Measurements from ENCODE around the gene RCN1. TPM values are rescaled to one million over a fixed set of nuclear protein-coding genes. Genes with fewer than 3 reads are reported as not detected.

Gene RCN1
- total and polyA plus RNA-seq, 2 donors (not counting 3 experiments of a cell fraction or from before 2014, with no cell fraction given): 174 to 285 TPM

DNA sequence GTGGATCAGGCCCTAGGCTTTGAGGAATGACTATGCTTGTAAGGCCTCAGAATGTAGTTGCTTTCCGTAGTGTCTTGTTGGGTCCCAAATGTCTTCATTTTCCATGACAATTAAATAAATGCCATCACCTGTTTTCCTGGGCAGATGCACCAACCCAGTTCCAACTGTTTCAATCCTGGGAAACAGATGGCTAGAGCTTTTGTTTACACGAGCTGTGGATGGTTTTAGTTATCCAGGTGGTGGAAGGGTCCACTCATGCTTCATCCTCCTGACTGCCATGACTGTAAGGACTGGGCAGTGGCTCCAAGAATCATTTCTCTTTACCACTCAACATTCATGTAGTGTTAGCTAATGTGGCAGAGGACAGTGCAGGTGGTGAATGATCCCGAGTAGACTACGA is 8.6 kb downstream of the RCN1 start:
- H4K20me1 ChIP-seq (replicated peaks; ENCODE audit: control insufficient read depth, extremely low read depth, insufficient read depth, low read length): no peaks in the 10 kb centered on the region

DNA sequence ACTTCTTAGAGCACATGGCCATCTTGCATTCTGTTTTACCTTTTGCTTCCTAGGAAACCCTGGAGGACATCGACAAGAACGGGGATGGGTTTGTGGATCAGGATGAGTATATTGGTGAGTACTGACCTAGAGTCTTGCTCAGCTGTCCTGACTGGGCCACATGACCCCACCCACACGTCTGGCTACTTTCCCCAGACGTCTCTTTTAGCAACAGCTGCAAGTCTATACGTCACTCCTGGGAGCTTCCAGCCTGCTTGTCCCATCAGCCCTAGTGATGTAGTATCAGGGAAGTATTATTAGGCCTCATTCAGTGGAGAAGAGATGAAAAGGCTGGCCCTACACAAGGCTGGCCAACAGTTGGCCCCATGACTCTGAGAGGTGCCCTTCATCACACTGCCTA is 9.6 kb downstream of the RCN1 start:
- H3K36me3 ChIP-seq (ENCODE audit: control insufficient read depth in 2 of 2, extremely low read depth in 1 of 2, insufficient read depth in 2 of 2, low read length in 2 of 2): peaks cover 28 to 31% of the 10 kb centered on the region in 2 experiments
- dilution Hi-C loops (cut with MboI; ENCODE audit: extremely low pct_ligation_motif_present, low sequenced_read_pairs): no loop called here
- POLR2A ChIA-PET: interaction anchor here (2.5 kb wide), 1 partner anchor 10 kb away, joined by 11 read pairs; the partner anchor contains the start of gene RCN1

More for the DNA sequence above, 8.6 kb downstream of the RCN1 start:
- Histone ChIP-seq H3K79me2 (ENCODE audit: control insufficient read depth, insufficient read depth, low read length) (peaks cover 34% of the 10 kb centered on the region), H3K4me3 (replicated peaks in 1 of 3; ENCODE audit: insufficient read depth in 1 of 3, low read depth in 1 of 3, low read length in 3 of 3) (no peak overlapping the region), H3K36me3 (ENCODE audit: control insufficient read depth in 2 of 2, extremely low read depth in 1 of 2, insufficient read depth in 2 of 2, low read length in 2 of 2) (peaks cover 28 to 31% of the 10 kb centered on the region in 2 experiments), H3K9me3 (replicated peaks; ENCODE audit: control insufficient read depth, insufficient read depth, low read length) (no peaks in the 10 kb centered on the region), H2AFZ (ENCODE audit: low read depth, low read length) (no peak overlapping the region), H3K9me1 (replicated peaks; ENCODE audit: control insufficient read depth, extremely low read depth, insufficient read depth, low read length) (no peaks in the 10 kb centered on the region), H3K27me3 (ENCODE audit: control insufficient read depth in 2 of 2, insufficient read depth in 2 of 2, low read length in 2 of 2) (no peaks in the 10 kb centered on the region), H3K4me2 (ENCODE audit: insufficient read depth, low read length) (no peak overlapping the region), H3K9ac (replicated peaks; ENCODE audit: extremely low read depth, insufficient read depth, low read length) (no peak overlapping the region), H3K27ac (ENCODE audit: insufficient read depth, low read depth, low read length) (no peak overlapping the region), H3K4me1 (ENCODE audit: control insufficient read depth, extremely low read depth, insufficient read depth, low read length) (peaks cover 32% of the 10 kb centered on the region)
- no peak for DNase-seq (ENCODE audit: low read depth, low spot score)
- no TSS peak for BruUV-seq (replicated peaks)
- no peak for FAIRE-seq
- CTCF ChIA-PET: no interaction called here
- intact Hi-C loops (cut with micrococcal nuclease): no loop called here
- dilution Hi-C loops (cut with MboI; ENCODE audit: extremely low pct_ligation_motif_present, low sequenced_read_pairs): no loop called here
- POLR2A ChIA-PET: no interaction called here
- TF ChIP-seq GATA2 (IDR thresholded peaks at IDR 0.05; ENCODE audit: insufficient read depth, insufficient read length, low read depth, low read length): no peak
- TF ChIP-seq, protein P1, sequence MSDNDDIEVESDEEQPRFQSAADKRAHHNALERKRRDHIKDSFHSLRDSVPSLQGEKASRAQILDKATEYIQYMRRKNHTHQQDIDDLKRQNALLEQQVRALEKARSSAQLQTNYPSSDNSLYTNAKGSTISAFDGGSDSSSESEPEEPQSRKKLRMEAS (IDR thresholded peaks at IDR 0.05; ENCODE audit: insufficient read depth, insufficient read length): no peak
- TF ChIP-seq, protein P2, sequence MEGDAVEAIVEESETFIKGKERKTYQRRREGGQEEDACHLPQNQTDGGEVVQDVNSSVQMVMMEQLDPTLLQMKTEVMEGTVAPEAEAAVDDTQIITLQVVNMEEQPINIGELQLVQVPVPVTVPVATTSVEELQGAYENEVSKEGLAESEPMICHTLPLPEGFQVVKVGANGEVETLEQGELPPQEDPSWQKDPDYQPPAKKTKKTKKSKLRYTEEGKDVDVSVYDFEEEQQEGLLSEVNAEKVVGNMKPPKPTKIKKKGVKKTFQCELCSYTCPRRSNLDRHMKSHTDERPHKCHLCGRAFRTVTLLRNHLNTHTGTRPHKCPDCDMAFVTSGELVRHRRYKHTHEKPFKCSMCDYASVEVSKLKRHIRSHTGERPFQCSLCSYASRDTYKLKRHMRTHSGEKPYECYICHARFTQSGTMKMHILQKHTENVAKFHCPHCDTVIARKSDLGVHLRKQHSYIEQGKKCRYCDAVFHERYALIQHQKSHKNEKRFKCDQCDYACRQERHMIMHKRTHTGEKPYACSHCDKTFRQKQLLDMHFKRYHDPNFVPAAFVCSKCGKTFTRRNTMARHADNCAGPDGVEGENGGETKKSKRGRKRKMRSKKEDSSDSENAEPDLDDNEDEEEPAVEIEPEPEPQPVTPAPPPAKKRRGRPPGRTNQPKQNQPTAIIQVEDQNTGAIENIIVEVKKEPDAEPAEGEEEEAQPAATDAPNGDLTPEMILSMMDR (IDR thresholded peaks at IDR 0.05; ENCODE audit: extremely low read depth in 1 of 2, insufficient read depth in 1 of 2, low read depth in 1 of 2, low read length in 2 of 2): no peak
- TF ChIP-seq POLR2A (IDR thresholded peaks at IDR 0.05; ENCODE audit: low read depth, low read length): no peak

More for the DNA sequence above, 9.6 kb downstream of the RCN1 start:
- H3K4me3 ChIP-seq (replicated peaks in 1 of 3; ENCODE audit: insufficient read depth in 1 of 3, low read depth in 1 of 3, low read length in 3 of 3): no peak overlapping the region
- no peaks in the 10 kb centered on the region for H3K9me1 ChIP-seq (replicated peaks; ENCODE audit: control insufficient read depth, extremely low read depth, insufficient read depth, low read length)
- no peaks in the 10 kb centered on the region for H3K27me3 ChIP-seq (ENCODE audit: control insufficient read depth in 2 of 2, insufficient read depth in 2 of 2, low read length in 2 of 2)
- peaks cover 32% of the 10 kb centered on the region for H3K4me1 ChIP-seq (ENCODE audit: control insufficient read depth, extremely low read depth, insufficient read depth, low read length)
- no peak overlapping the region for H2AFZ ChIP-seq (ENCODE audit: low read depth, low read length)
- no peak overlapping the region for H3K27ac ChIP-seq (ENCODE audit: insufficient read depth, low read depth, low read length)
- TF ChIP-seq JUN (IDR thresholded peaks at IDR 0.05; ENCODE audit: borderline replicate concordance, insufficient read depth, insufficient read length, low read depth): no peak
- TF ChIP-seq POLR2A (IDR thresholded peaks at IDR 0.05; ENCODE audit: low read depth, low read length): no peak
- no peak for TF ChIP-seq MYC (IDR thresholded peaks at IDR 0.05; ENCODE audit: low read depth, low read length)
- TF ChIP-seq EZH2 (IDR thresholded peaks at IDR 0.05; ENCODE audit: borderline replicate concordance, low read depth, low read length, severe bottlenecking): no peak
- TF ChIP-seq, protein P1 (IDR thresholded peaks at IDR 0.05; ENCODE audit: insufficient read depth, insufficient read length): no peak
- TF ChIP-seq POLR2AphosphoS5 (IDR thresholded peaks at IDR 0.05; ENCODE audit: insufficient read depth, low read depth, low read length): no peak
- TF ChIP-seq GATA2 (IDR thresholded peaks at IDR 0.05; ENCODE audit: insufficient read depth, insufficient read length, low read depth, low read length): no peak
- no peak for TF ChIP-seq FOS (IDR thresholded peaks at IDR 0.05; ENCODE audit: borderline replicate concordance, insufficient read depth, low read length)
- TF ChIP-seq, protein P2 (IDR thresholded peaks at IDR 0.05; ENCODE audit: extremely low read depth in 1 of 2, insufficient read depth in 1 of 2, low read depth in 1 of 2, low read length in 2 of 2): no peak
- CTCF ChIA-PET: interaction anchor here (1.1 kb wide), 1 partner anchor 75 kb away, joined by 3 read pairs; no protein-coding TSS in a partner anchor
- no peak overlapping the region for H3K9ac ChIP-seq (replicated peaks; ENCODE audit: extremely low read depth, insufficient read depth, low read length)
- DNase-seq (ENCODE audit: low read depth, low spot score) (no peak), FAIRE-seq (no peak)
- BruUV-seq (replicated peaks): no TSS peak
- no peaks in the 10 kb centered on the region for H3K9me3 ChIP-seq (replicated peaks; ENCODE audit: control insufficient read depth, insufficient read depth, low read length)
- H3K79me2 ChIP-seq (ENCODE audit: control insufficient read depth, insufficient read depth, low read length): peaks cover 26% of the 10 kb centered on the region
- H3K4me2 ChIP-seq (ENCODE audit: insufficient read depth, low read length): no peak overlapping the region
- no peaks in the 10 kb centered on the region for H4K20me1 ChIP-seq (replicated peaks; ENCODE audit: control insufficient read depth, extremely low read depth, insufficient read depth, low read length)
- intact Hi-C loops (cut with micrococcal nuclease): loop anchor here (5.0 kb wide), 1 partner anchor 52 kb away; no protein-coding TSS in a partner anchor
